ENCODE results near the gene LATS2. TPM values are rescaled to one million over a fixed set of nuclear protein-coding genes. Genes with fewer than 3 reads are reported as not detected.
"Not testable (repeated sequence)": the region's sequence is repeated elsewhere in the genome, so short reads cannot be mapped to it uniquely, and the experiment has no call there.

Gene LATS2
- total RNA-seq, 1 experiment from 2014 or later, result 18.8 TPM

DNA sequence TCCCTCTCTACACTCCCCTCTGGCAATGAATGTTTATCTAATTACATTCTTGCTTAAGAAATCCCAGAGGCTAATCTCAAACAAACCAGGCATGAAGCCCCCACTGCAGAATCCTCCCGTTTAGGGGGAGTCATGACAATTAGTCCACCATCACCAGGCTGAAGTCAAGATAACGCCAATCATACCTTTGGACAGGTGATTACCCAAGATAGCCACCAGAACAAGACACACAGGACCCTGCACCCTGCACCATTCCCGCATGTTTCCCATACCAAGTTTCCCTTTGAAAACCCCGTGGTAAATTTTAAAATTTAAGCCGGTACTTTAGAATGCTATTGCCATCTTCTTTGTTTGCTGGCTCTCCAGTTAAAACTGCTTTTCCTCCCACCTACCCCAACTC is 94.0 kb downstream of the LATS2 start:
- no peak for DNase-seq (ENCODE audit: low read depth)

DNA sequence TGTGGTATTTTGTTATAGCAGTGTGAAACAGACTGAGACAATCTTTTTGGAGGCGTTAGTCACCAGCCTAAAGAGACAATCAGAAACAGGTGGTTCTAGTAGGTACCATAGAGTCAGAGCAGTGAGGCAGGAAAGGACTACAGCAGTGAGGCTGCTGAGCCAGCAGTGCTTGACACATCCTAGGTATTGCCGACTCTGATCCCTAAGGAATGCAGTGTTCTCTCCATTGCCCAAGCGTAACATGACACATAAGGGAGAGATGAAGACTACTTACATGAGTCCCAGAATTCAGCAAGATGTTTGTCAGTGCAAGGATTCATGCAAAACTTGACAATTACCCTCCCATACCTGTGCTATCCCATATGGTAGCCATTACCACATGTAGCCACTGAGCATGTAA is 96.5 kb downstream of the LATS2 start:
- DNase-seq (ENCODE audit: low read depth), result no peak

DNA sequence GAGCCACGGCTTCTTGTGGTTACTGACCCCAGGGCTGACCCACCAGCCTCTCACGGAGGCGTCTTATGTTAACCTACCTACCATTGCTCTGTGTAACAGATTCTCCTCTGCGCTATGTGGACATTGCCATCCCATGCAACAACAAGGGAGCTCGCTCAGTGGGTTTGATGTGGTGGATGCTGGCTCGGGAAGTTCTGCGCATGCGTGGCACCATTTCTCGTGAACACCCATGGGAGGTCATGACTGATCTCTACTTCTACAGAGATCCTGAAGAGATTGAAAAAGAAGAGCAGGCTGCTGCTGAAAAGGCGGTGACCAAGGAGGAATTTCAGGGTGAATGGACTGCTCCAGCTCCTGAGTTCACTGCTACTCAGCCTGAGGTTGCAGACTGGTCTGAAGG is 99.7 kb downstream of the LATS2 start:
- DNase-seq (ENCODE audit: low read depth), result not testable (repeated sequence)

DNA sequence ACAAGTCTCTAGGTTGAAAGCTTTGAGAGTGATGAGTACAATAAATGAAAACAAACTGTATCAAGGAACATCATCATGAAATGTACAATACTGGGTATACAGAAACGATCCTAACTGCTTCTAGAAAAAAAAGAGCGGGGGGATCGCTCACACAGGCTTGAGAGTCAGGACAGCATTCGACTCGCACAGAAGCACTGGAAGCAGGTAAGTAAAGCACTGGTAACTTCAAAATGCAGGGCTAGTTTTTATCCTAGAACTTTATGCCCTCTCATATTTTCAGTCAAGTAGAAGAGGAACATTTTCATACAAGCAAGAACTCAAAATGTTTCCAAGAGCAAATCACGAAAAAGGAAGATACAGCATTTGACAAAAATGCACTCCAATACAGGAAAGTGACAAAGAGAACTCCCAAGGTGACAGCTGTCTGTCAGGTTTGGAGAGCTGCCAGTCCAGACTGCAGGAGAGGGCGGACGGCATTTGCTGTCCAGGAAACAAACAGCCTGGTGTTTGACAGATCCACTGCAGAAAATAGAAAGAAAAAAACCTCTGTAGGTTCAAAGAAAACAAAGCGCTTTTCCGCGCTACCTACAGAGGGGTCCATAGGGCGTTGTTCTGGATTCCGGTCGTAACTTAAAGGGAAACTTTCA is 100.6 kb downstream of the LATS2 start:
- peak; percentile 34 for DNase-seq (ENCODE audit: low read depth)

DNA sequence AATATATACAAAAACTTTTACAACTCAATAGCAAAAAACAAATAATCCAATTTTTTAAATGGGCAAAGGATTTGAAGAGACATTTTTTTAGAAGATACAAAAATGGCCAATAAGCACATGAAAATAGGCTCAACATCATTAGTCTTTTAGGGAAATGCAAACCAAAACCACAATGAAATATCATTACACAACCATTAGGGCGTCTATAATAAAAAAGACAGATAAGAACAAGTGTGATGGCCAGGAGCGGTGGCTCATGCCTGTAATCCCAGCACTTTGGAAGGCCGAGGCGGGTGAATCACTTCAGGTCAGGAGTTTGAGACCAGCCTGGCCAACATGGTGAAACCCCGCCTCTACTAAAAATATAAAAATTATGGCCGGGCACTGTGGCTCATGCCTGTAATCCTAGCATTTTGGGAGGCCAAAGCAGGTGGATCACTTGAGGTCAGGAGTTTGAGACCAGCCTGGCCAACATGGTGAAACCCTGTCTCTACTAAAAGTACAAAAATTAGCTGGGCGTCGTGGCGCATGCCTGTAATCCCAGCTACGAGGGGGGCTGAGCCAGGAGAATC is 104.3 kb downstream of the LATS2 start:
- DNase-seq (ENCODE audit: low read depth), result peak; percentile 64

DNA sequence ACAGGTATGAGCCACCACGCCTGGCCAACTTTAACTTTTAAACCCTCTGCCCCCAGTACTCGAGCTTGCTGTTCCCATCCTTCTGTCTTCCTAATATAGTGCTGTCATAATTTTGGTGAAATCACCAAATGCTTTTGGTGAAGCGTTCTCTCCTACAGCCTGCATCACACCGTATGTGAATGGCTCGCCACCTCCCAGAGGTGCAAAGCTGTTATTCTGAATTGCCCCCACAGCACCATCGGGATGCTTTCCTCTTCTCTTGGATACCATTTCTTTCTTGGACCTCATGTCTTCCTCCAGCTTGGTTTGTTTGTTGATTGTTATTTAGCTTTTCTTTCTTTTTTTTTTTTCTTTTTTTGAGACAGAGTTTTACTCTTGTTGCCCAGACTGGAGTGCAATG is 105.9 kb downstream of the LATS2 start:
- no peak for DNase-seq (ENCODE audit: low read depth)

DNA sequence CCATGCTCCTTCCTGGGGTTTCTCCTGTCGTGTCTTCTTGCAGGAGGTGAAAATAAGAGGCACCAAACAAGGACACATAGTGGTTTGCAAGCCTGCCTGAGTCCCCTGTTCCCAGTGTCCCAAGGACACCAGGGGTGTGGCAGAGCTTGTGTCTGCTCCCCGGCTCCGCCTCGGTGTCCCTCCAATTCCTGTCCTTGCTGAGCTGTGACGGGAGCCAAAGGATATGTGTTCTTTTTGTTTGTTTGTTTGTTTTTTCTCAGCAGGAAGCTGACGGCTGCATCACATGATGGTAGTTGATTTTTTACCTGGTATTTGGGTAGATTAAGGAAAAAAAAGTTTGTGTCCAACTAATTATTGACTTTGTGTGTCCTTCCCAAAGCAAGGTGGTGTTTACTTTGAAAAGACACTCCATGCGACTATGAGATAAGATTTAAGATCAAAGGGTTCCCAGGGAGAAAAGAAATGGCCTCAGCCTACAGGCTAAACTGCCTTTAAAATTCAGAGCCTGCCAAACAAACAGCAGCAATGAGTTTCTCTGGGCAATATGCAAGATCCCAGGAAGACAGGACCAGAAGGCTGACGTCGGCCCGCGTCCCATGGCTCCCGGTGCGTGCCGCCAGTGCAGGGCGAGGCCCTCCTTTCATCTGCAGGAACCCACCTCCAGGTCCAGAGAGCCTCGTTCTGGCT is 108.0 kb downstream of the LATS2 start:
- DNase-seq (ENCODE audit: low read depth), result no peak

DNA sequence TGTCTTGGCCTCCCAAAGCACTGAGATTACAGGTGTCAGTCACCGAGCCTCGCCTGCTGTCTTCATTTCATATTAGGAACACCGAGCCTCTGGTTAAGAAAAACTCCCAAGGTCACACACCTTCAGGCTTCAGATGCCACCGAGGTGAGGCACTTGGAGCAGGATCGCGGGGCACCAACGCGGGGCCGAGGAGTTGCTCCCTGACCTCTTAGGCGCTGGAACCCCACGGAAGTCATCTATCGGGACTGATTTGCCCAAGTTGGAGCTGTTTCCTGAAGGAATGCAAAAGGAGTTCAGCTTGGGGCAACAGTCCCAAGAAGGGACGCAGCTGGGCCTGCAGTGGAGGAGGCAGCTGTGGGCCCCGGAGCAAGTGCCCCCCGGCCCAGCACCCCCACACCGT is 108.5 kb downstream of the LATS2 start:
- no peak for DNase-seq (ENCODE audit: low read depth)

DNA sequence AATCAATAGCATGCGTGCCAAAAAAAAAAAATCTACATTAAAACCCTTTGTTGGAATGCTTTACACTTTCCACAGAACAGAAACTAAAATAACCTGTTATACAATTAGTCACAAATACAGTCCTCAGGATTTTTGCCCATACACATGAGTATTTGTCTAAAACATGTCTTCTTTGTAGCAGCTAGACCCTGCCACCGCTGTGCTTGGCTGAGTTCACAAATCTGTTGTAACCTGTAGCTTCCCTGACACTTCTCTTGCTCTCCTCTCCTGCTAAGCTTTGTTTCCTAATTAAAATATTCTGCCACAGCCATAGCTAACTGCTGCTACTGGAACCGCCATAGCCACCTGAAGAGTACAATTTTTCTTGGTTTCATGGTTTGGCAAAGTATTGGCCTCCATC is 113.4 kb downstream of the LATS2 start:
- DNase-seq (ENCODE audit: low read depth), result not testable (repeated sequence)

DNA sequence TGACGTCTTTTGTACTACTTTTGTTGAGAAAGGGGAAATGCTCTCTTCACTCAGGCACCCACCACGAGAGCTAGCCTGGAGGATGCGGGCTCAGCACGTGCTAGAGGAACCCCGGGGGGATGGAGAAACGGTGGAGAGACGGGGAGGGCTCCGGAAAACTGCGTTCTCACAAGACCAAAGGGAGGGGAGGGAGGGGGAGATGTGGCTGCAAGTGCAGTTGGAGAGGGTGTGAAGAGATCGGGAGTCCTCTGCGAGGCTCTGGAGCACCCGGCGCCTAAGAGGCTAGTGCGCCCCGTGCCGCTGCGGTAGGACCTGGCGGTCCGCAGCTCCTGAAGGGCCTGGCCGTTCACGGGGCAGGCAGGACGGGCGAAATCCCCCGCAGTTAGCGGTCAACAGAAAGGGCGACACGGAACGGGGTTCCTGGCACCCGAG is 115.4 kb downstream of the LATS2 start:
- DNase-seq (ENCODE audit: low read depth), result no peak

DNA sequence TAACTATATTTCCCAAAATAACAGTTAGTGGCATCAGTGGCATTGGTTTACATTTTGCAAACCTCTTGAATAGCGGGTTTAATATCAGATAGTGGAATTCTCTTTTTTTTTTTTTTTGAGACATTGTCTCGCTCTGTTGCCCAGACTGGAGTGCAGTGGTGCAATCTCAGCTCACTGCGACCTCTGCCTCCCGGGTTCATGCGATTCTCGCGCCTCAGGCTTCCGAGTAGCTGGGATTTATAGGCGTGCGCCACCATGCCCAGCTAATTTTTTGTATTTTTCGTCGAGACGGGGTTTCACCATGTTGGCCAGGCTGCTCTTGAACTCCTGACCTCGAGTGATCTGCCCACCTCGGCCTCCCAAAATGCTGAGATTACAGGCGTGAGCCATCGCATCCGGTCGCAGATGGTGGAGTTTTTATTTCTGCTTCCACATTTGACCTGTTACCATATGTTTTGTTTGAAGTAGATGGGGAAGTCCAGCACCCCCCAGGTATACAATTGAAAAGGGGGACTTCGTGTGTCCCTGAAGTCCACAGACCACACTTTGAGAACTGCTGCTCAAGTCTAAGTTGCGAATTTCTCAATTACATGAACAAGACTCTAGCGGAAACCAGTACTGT is 118.3 kb downstream of the LATS2 start:
- DNase-seq (ENCODE audit: low read depth), result no peak

DNA sequence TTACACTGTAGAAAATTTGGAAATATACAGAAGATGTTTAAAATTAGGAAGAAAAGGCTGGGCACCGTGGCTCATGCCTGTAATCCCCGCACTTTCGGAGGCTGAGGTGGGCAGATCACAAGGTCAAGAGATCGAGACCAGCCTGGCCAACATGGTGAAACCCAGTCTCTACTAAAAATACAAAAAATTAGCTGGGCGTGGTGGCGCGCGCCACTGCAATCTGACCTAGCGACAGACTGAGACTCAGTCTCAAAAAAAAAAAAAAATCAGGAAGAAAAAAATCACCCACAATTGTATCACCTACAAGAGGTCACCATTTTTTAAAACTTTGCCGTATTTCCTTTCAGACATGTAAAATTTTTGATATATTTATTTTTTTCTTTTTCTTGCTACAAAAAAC is 120.9 kb downstream of the LATS2 start:
- DNase-seq (ENCODE audit: low read depth), result not testable (repeated sequence)

DNA sequence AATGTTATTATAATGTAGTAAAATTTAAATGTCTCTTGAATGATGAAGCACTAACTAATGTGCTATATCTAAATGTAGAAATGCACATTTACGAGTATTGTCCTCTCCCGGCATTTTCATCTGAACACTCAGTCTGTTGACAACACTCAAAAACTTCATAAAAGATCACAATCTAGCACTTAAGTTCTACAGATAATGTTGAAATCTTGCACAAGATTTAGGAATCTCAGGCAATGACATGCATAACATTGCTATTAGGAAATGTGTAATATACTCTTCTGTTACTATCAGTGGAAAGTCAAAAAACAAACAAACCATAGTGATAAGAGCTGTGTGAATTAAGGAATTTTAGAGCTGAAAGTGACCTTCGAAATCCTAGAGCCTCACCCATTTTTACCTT is 121.3 kb downstream of the LATS2 start:
- peak; percentile 11 for DNase-seq (ENCODE audit: low read depth)

DNA sequence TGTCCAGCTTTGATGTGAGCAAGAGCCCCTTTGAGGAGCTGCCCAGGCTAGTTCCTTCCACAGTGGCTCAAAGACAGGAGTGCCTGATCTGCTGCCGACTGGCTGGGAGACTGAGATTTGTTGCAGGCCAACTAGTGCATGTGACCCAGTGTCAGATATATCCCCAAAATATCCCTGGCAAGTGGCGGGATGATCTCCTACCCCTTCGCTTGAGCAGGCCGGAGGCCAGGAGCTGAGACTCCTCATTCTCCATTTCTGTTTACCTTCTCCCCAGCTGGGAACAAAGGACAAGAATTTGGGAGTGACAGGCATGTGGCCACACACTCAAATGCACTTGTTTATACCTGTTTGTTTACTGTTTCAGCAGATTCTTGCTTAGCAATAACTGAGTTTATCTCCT is 121.7 kb downstream of the LATS2 start:
- no peak for DNase-seq (ENCODE audit: low read depth)

DNA sequence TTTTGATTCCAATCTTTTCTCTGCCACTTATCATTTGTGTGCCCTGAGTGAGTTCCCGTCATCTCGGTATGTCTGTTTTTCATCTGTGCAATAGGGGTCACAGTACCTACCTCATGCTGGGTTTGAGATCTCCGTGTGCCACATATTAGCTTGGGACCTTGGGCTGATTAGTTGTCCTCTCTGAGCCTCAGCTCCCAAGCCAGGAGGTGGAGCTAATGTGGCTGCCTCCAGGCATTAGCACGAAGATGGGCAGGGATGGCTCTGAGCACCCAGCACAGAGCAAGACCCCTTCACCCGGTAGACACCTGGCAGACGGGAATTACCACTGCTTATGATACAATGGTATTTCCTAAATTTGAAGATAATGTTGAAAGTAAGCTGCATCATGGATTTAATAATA is 123.1 kb downstream of the LATS2 start:
- DNase-seq (ENCODE audit: low read depth), result no peak

DNA sequence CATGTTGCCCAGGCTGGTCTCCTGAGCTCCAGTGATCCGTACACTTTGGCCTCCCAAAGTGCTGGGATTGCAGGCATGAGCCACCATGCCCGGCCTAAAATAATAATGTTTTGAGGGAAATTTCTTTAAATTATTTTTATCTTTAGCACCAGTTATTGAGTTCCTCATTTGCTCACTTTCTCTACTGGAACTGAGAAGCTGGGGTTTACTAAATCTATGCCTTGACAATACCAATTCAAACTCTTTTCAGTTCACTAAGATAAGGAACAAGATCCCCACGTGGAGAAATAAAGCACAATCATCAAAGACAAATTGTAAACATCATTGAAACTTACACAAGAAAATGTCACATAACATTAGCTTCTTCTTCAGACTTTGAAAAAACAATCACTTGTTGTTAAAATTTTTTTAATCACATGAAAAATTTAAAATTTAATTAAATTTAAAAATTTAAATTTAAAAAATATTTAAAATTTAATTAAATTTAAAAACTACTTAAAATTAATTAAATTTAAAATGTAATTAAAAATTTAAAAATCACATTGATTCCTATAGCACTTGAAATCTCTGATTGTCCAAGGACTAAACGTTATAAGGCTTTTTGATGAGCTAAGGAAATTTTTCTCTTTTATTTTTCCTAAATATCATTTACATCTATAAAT is 133.7 kb downstream of the LATS2 start:
- no peak for DNase-seq (ENCODE audit: low read depth)

DNA sequence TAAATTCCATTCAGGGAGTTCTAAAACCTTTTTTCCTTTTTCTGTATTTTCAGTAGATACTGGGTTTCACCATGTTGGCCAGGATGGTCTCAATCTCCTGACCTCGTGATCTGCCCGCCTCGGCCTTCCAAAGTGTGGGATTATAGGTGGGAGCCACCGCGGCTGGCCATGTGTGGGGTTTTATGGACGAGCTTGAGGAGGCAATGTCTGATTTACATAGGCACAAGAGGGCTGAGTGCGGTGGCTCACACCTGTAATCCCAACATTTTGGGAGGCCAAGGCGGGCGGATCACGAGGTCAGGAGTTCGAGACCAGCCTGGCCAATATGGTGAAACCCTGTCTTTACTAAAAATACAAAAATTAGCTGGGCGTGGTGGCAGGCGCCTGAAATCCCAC is 136.0 kb downstream of the LATS2 start:
- not testable (repeated sequence) for DNase-seq (ENCODE audit: low read depth)

DNA sequence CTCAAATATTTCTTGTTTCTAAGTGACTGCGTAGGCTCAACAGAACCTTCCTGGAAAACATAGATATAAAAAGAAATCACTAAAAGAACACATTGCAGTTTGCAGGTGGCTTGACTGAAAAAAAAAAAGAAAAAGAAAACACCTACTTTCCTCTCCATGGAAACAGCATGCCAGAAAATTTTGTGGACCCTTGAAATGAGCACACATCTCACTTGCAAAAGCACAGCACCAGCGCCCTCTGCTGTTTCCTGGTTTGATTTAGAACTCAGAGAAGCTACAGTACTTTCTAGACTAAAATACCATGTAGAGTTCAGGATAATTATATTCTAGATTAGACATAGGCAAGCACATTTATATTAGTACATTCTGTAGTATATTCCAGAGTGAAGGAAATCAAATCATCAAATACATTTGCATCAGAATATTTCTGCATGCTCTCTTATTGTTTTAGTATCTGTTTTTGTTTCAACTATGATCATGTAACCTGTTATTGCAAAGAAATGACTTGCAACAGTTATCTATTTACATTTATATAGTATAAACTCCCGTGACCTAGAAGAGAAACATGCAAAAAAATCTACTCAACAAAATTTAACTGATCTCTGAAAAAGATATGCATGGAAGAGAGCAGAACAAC is 136.5 kb downstream of the LATS2 start:
- DNase-seq (ENCODE audit: low read depth), result peak; percentile 77

DNA sequence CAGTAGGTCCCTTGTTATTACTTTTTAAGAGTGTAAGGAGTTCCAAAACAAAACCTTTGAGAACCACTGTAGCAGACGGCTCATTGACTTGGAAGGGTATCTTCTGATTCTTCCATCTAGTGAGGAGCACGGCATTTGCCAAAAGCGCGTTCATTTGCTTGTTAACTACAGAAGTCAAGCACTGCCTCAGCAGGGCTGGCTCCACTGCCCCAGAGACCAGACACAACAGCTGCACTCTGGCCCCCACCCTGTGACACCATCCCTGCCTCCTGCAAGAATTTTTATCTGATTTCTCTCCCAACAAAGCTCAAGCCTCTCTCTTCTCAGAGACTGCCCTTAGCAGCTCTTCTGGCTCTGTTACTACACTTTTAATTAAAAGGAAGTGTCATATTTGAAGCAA is 138.1 kb downstream of the LATS2 start:
- DNase-seq (ENCODE audit: low read depth), result peak; percentile 51

All from LHCN-M2 (cell line).